Measurements from ENCODE around the gene GRIK4. TPM values are rescaled to one million over a fixed set of nuclear protein-coding genes. Genes with fewer than 3 reads are reported as not detected.

GRIK4 gene
- total RNA-seq, 1 donor from 2014 or later: 0.06 TPM

DNA sequence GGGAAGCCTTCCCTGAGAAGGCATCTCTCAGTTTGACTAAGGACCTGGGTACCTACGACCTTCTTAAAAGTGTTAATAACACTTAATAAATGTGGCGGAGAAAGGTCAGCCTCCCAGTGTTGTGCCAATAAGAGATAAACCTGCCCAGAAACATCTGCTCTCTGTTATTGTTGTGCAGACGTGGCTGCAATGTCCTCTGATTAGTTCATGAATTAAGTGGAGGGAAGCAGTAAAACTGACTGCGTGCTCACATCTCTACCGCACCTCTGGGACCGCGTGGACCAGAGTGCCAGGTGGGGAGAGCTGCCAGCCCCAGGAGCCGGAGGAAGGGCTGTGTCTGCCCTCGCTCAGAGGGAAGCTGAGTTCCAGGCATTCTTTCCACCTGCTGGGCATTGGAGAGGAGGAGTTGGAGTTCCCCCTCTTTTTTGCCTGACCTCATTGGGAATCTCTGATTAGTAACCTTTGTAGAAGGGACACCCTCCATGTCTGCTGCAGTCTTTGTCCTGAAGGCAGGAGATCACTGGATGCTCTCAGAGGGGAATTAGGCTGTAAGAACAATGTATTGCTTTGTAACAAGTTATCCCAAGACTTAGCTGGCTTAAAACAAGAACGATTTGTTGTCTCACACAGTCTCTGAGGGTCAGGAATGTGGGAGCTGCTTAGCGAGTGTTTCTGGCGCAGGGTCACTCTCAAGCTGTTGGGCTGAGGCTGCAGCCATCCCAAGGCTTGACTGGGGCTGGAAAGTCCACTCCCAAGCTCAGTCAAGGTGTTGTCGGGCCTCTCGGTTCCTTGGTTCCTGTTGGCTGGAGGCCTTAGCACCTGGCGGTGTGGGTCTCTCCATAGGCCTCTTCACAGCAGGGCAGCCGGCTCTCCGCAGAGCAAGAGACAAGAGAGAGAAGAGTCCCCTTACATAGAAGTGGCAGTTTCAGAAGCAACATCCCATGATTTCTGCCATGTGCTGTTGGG, 264.7 kb downstream of the GRIK4 start:
- no peak for DNase-seq (ENCODE audit: low read depth)
- no peak for TF ChIP-seq CTCF (conservative IDR thresholded peaks at IDR 0.05; ENCODE audit: low read depth, low read length)
- H3K4me3 ChIP-seq (ENCODE audit: low read depth, low read length): no peak overlapping the region

DNA sequence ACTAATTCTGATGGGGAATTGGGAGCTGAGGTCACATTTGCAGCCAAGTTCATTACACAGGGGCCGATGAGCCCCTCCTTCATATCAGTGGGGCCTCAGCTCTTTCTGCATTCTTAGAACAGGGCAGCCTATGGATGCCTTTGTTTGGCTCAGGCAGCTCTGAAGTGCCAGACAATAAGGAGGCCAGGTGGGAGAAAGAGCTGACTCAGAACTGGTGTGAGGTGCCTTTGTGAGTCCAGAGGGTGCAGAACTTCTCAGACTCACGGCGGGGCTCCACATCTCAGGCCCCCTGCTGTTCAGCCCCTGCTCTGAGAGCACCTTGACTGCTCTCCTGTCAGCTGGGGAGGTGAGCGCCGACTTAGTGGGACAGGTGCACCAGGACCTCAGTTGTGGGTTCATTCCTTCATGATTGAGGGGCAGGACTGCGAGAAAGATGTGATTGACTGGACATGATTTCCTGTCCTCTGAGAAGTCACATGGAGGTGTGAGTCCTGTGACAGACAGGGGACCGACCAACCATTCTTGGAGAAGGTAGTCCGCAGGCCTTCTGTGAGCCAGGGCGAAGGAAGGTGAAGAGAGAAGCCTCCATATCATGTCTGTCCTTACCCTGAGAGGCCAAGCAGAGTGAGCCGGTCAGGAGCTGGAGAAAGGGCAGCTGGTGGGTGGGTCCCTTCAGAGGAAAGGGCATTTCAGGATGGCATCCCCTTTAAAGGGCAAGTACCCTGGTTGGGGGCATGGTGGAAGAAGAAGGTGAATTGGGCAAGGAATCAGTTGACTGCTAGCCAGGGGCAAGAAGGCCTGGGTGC, 267.3 kb downstream of the GRIK4 start:
- no peak for DNase-seq (ENCODE audit: low read depth)
- no peak for TF ChIP-seq CTCF (conservative IDR thresholded peaks at IDR 0.05; ENCODE audit: low read depth, low read length)
- H3K4me3 ChIP-seq (ENCODE audit: low read depth, low read length): no peak overlapping the region

DNA sequence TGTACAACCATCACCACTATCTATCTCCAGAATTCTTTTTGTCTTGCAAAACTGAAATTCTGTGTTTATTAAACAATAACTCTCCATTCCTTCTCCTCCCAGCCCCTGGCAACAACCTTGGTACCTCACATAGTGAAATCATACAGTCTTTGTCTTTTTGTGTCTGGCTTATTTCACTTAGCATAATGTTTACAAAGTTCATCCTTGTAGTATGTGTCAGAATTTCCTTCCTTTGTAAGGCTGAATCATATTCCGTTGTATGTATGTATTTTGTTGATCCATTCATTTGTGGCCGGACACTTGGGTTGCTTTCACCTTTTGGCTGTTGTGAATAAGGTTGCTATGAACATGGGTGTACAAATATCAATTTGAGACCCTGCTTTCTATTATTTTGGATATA, 268.7 kb downstream of the GRIK4 start:
- TF ChIP-seq CTCF (conservative IDR thresholded peaks at IDR 0.05; ENCODE audit: low read depth, low read length): no peak
- no peak for DNase-seq (ENCODE audit: low read depth)
- H3K4me3 ChIP-seq (ENCODE audit: low read depth, low read length): no peak overlapping the region

GRCh38 chr11:120781486-120782120, 270.1 kb downstream of the GRIK4 start:
- DNase-seq (ENCODE audit: low read depth): no peak
- H3K4me3 ChIP-seq (ENCODE audit: low read depth, low read length): no peak overlapping the region
- no peak for TF ChIP-seq CTCF (conservative IDR thresholded peaks at IDR 0.05; ENCODE audit: low read depth, low read length)

GRCh38 chr11:120784566-120785251, 273.2 kb downstream of the GRIK4 start:
- no peak for DNase-seq (ENCODE audit: low read depth)
- no peak overlapping the region for H3K4me3 ChIP-seq (ENCODE audit: low read depth, low read length)
- TF ChIP-seq CTCF (conservative IDR thresholded peaks at IDR 0.05; ENCODE audit: low read depth, low read length): no peak

DNA sequence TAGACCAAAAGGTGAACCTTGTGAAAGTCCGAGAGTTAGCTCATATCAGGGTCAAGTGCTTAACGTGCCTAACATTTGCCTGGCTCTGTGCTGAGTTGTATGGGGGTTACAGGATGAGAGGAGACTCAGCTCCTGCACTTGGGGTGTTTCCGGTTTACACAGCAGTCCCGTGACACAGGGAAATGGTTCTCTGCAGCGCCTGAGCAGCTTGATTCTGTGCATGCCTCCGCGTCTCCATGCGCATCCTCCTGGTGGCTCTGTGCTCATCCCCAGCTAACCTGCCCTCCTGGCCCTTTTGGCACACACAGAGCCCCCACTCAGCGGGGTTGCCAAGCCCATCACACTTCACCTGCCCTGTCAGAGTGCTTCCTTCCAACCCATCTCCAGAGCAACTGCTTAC, 274.0 kb downstream of the GRIK4 start:
- TF ChIP-seq CTCF (conservative IDR thresholded peaks at IDR 0.05; ENCODE audit: low read depth, low read length): no peak
- H3K4me3 ChIP-seq (ENCODE audit: low read depth, low read length): no peak overlapping the region

More for the DNA sequence above, 274.0 kb downstream of the GRIK4 start:
- DNase-seq (ENCODE audit: low read depth): no peak
